SK-N-SH (cell line): ENCODE measurements around the gene HAT1. TPM values are rescaled to one million over a fixed set of nuclear protein-coding genes. Genes with fewer than 3 reads are reported as not detected.

Experiments used
- CTCF ChIA-PET: fragments of 300-600, 350-600 bp; formaldehyde crosslinking; extraction: SDS; loops from one replicate; lab custom pipeline; 2021; lab: Yijun Ruan, JAX
- POLR2A ChIA-PET: fragments of 350-600 bp; sonication (Branson Sonifier 250); formaldehyde crosslinking; extraction: SDS; loops from one replicate; lab custom pipeline; 2020; ENCODE audit warnings: antibody characterized with exemption, inconsistent platforms; lab: Yijun Ruan, JAX
- DNase-seq: peaks from one replicate; pipeline ENCODE4 v3.0.0; 2012
- H2AFZ ChIP-seq: fragments of 200-600 bp; sonication (generic); 2 replicates; pipeline ENCODE4 v1.8.1; 2016; ENCODE audit warnings: antibody characterized with exemption, mild to moderate bottlenecking, low read depth
- H3F3A ChIP-seq: fragments of 200-600 bp; sonication (generic); replicated peaks from 2 replicates; pipeline ENCODE3; 2016; ENCODE audit warnings: antibody characterized with exemption, mild to moderate bottlenecking; ENCODE audit not compliant: insufficient read depth
- H3K27ac ChIP-seq, 2 experiments: fragments of 200-500 bp in 1 of 2; fragments of 200-600 bp in 1 of 2; sonication (Bioruptor generic) in 1 of 2; sonication (generic), shearing (Covaris generic) in 1 of 2; 2 replicates each; pipeline versions ENCODE4 v1.5.1 to v1.6.1; 2014 to 2016; ENCODE audit warnings: low read depth in 2 of 2, inconsistent platforms in 1 of 2, low read length in 1 of 2, mild to moderate bottlenecking in 1 of 2, mixed read lengths in 1 of 2
- H3K27me3 ChIP-seq: fragments of 200-600 bp; sonication (generic), shearing (Covaris generic); 2 replicates; pipeline ENCODE4 v1.6.1; 2016; ENCODE audit warnings: mixed run types; ENCODE audit not compliant: insufficient read depth
- H3K36me3 ChIP-seq, 2 experiments: fragments of 200-500 bp in 1 of 2; fragments of 200-600 bp in 1 of 2; sonication (Bioruptor generic) in 1 of 2; sonication (generic) in 1 of 2; replicated peaks in 1 of 2; 2 replicates each; pipeline versions ENCODE3 to v1.5.1; 2014 to 2016; ENCODE audit warnings: low read length in 1 of 2, mild to moderate bottlenecking in 1 of 2; ENCODE audit not compliant: insufficient read depth in 2 of 2, control insufficient read depth in 1 of 2
- H3K4me1 ChIP-seq, 2 experiments: fragments of 200-500 bp in 1 of 2; fragments of 200-600 bp in 1 of 2; sonication (Bioruptor generic) in 1 of 2; sonication (generic), shearing (Covaris generic) in 1 of 2; 2 replicates each; pipeline versions ENCODE4 v1.5.1 to v1.6.1; 2014 to 2016; ENCODE audit warnings: low read depth in 1 of 2, low read length in 1 of 2, mixed run types in 1 of 2; ENCODE audit not compliant: insufficient read depth in 2 of 2, control insufficient read depth in 1 of 2
- H3K4me2 ChIP-seq: fragments of 200-600 bp; sonication (generic), shearing (Covaris generic); 2 replicates; pipeline ENCODE4 v1.6.1; 2017; ENCODE audit warnings: mixed run types
- H3K4me3 ChIP-seq, 2 experiments: fragments of 200-500 bp in 1 of 2; fragments of 200-600 bp in 1 of 2; sonication (Bioruptor generic) in 1 of 2; sonication (generic), shearing (Covaris generic) in 1 of 2; 2 replicates each; pipeline versions ENCODE4 v1.5.1 to v1.8.1; 2014 to 2016; ENCODE audit warnings: low read depth in 2 of 2, inconsistent platforms in 1 of 2, low read length in 1 of 2, mild to moderate bottlenecking in 1 of 2, mixed read lengths in 1 of 2, moderate library complexity in 1 of 2
- H3K79me2 ChIP-seq: fragments of 200-600 bp; sonication (generic); 2 replicates; pipeline ENCODE4 v1.8.1; 2017; ENCODE audit warnings: mild to moderate bottlenecking; ENCODE audit not compliant: insufficient read depth
- H3K9ac ChIP-seq: fragments of 200-600 bp; sonication (generic); 2 replicates; pipeline ENCODE4 v1.6.1; 2017; ENCODE audit warnings: mixed run types
- H3K9me2 ChIP-seq: fragments of 200-600 bp; sonication (generic); 2 replicates; pipeline ENCODE4 v1.6.1; 2017; ENCODE audit warnings: mixed run types
- H3K9me3 ChIP-seq: fragments of 200-600 bp; sonication (generic); 2 replicates; pipeline ENCODE4 v1.6.1; 2017; ENCODE audit warnings: mixed run types, mild to moderate bottlenecking, moderate library complexity
- H4K20me1 ChIP-seq: fragments of 200-600 bp; sonication (generic); 2 replicates; pipeline ENCODE4 v1.6.1; 2017; ENCODE audit warnings: mild to moderate bottlenecking, mixed run types; ENCODE audit not compliant: insufficient read depth
- ELF1 ChIP-seq: IDR thresholded peaks from 2 replicates; pipeline ENCODE4 v1.4.0; 2012
- EZH2phosphoT487 ChIP-seq: fragments of 200-600 bp; sonication (generic); IDR thresholded peaks from 2 replicates; pipeline ENCODE4 v1.6.1; 2017; ENCODE audit warnings: low read depth, mixed run types, mild to moderate bottlenecking, antibody characterized with exemption, moderate library complexity, borderline replicate concordance
- GABPA ChIP-seq: IDR thresholded peaks from 2 replicates; pipeline ENCODE4 v1.4.0; 2012; ENCODE audit warnings: low read depth, mild to moderate bottlenecking
- MXI1 ChIP-seq: IDR thresholded peaks from 2 replicates; pipeline ENCODE4 v1.6.1; 2012; ENCODE audit warnings: mild to moderate bottlenecking, low read depth, low read length, improper control_type of control experiment
- NFIC ChIP-seq: IDR thresholded peaks from 2 replicates; pipeline ENCODE4 v1.4.0; 2012; ENCODE audit warnings: borderline replicate concordance
- POLR2AphosphoS5 ChIP-seq: IDR thresholded peaks from 2 replicates; pipeline ENCODE4 v1.6.1; 2012; ENCODE audit warnings: low read depth, low read length
- RFX5 ChIP-seq: IDR thresholded peaks from 2 replicates; pipeline ENCODE4 v1.6.1; 2012; ENCODE audit warnings: mild to moderate bottlenecking, improper control_type of control experiment, low read length
- RXRA ChIP-seq: IDR thresholded peaks from 2 replicates; pipeline ENCODE4 v1.4.0; 2012; ENCODE audit warnings: low read depth, mild to moderate bottlenecking, borderline replicate concordance
- SIN3A ChIP-seq: IDR thresholded peaks from 2 replicates; pipeline ENCODE4 v1.6.1; 2012; ENCODE audit warnings: low read depth, mild to moderate bottlenecking, low read length, moderate library complexity, borderline replicate concordance
- TAF1 ChIP-seq: IDR thresholded peaks from 2 replicates; pipeline ENCODE4 v1.6.1; 2012; ENCODE audit warnings: low read depth, mild to moderate bottlenecking, low read length, moderate library complexity, borderline replicate concordance
- TEAD4 ChIP-seq: IDR thresholded peaks from 2 replicates; pipeline ENCODE4 v1.4.0; 2012; ENCODE audit warnings: mild to moderate bottlenecking, borderline replicate concordance; ENCODE audit not compliant: insufficient read depth
- WGBS: methylation state at CpG from one replicate; pipeline ENCODE4 v1.1.6; 2017; ENCODE audit warnings: low lambda C conversion rate; 5-methylcytosine and 5-hydroxymethylcytosine counted together
- polyA plus RNA-seq, 3 experiments: library from polyadenylated mRNA; depleted of rRNA; stranded (reverse); fragments of >200 nt; gene quantifications; 2 replicates each; pipeline ENCODE4 v1.2.3, GENCODE V29; 2012
- TF ChIP-seq, protein P1 (sequence below): IDR thresholded peaks from 2 replicates; pipeline ENCODE4; 2012
- TF ChIP-seq, protein P2 (sequence below): fragments of 150-350 bp; IDR thresholded peaks from 2 replicates; pipeline ENCODE4 v1.6.1; 2017; ENCODE audit warnings: antibody characterized with exemption, low read length, low read depth, borderline replicate concordance
- TF ChIP-seq, protein P3 (sequence below): fragments of 150-350 bp; IDR thresholded peaks from 2 replicates; pipeline ENCODE4 v1.6.1; 2016; ENCODE audit warnings: mild to moderate bottlenecking, low read depth, low read length
- TF ChIP-seq, protein P4 (sequence below): IDR thresholded peaks from 2 replicates; pipeline ENCODE4 v1.4.0; 2012; ENCODE audit warnings: low read depth, borderline replicate concordance

HAT1 gene
- polyA plus RNA-seq, 1 of the 3 experiments (the other 2 are of a cell fraction), result 18.6 TPM

- H4K20me1 ChIP-seq, result no peaks in the 10 kb centered on the region
- H3F3A ChIP-seq, result no peaks in the 10 kb centered on the region
- ChIA-PET POLR2A (no interaction called here), CTCF (no interaction called here)
- no peaks in the 10 kb centered on the region for H3K27me3 ChIP-seq
- no peak overlapping the region for H2AFZ ChIP-seq
- no peaks in the 10 kb centered on the region; a peak in 1 of 4 replicates for H3K4me1 ChIP-seq
- TF ChIP-seq, protein P1, sequence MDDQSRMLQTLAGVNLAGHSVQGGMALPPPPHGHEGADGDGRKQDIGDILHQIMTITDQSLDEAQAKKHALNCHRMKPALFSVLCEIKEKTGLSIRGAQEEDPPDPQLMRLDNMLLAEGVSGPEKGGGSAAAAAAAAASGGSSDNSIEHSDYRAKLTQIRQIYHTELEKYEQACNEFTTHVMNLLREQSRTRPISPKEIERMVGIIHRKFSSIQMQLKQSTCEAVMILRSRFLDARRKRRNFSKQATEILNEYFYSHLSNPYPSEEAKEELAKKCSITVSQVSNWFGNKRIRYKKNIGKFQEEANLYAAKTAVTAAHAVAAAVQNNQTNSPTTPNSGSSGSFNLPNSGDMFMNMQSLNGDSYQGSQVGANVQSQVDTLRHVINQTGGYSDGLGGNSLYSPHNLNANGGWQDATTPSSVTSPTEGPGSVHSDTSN, result no peak
- TF ChIP-seq RFX5 (no peak), TEAD4 (no peak), SIN3A (no peak), EZH2phosphoT487 (no peak), GABPA (no peak), TAF1 (no peak), NFIC (no peak), RXRA (no peak), ELF1 (no peak), MXI1 (no peak), POLR2AphosphoS5 (no peak)
- TF ChIP-seq, protein P2, sequence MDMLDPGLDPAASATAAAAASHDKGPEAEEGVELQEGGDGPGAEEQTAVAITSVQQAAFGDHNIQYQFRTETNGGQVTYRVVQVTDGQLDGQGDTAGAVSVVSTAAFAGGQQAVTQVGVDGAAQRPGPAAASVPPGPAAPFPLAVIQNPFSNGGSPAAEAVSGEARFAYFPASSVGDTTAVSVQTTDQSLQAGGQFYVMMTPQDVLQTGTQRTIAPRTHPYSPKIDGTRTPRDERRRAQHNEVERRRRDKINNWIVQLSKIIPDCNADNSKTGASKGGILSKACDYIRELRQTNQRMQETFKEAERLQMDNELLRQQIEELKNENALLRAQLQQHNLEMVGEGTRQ, result no peak
- TF ChIP-seq, protein P3, sequence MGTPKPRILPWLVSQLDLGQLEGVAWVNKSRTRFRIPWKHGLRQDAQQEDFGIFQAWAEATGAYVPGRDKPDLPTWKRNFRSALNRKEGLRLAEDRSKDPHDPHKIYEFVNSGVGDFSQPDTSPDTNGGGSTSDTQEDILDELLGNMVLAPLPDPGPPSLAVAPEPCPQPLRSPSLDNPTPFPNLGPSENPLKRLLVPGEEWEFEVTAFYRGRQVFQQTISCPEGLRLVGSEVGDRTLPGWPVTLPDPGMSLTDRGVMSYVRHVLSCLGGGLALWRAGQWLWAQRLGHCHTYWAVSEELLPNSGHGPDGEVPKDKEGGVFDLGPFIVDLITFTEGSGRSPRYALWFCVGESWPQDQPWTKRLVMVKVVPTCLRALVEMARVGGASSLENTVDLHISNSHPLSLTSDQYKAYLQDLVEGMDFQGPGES, result no peak
- TF ChIP-seq, protein P4, sequence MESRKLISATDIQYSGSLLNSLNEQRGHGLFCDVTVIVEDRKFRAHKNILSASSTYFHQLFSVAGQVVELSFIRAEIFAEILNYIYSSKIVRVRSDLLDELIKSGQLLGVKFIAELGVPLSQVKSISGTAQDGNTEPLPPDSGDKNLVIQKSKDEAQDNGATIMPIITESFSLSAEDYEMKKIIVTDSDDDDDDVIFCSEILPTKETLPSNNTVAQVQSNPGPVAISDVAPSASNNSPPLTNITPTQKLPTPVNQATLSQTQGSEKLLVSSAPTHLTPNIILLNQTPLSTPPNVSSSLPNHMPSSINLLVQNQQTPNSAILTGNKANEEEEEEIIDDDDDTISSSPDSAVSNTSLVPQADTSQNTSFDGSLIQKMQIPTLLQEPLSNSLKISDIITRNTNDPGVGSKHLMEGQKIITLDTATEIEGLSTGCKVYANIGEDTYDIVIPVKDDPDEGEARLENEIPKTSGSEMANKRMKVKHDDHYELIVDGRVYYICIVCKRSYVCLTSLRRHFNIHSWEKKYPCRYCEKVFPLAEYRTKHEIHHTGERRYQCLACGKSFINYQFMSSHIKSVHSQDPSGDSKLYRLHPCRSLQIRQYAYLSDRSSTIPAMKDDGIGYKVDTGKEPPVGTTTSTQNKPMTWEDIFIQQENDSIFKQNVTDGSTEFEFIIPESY, result no peak
- 100% methylated on average over 1 of the region's 1 CpG for WGBS
- peaks cover 0 to 3% of the 10 kb centered on the region in 2 experiments for H3K36me3 ChIP-seq
- no peak for DNase-seq
- no peak overlapping the region for H3K27ac ChIP-seq
- 0 out of 2 replicates have a peak, but pooled peaks cover 4% of the 10 kb centered on the region for H3K79me2 ChIP-seq
- H3K9me3 ChIP-seq, result no peaks in the 10 kb centered on the region
- H3K9ac ChIP-seq, result no peak overlapping the region
- H3K9me2 ChIP-seq, result no peaks in the 10 kb centered on the region
- H3K4me3 ChIP-seq, result no peak overlapping the region
- H3K4me2 ChIP-seq, result no peak overlapping the region
Observed at GRCh38 chr2:171879865-171880264, 42.4 kb upstream of the HAT1 start.
